GM18868 (cell line): Measurements from ENCODE around the gene TNNT3.

Experiments
- ATAC-seq: cut with Tn5 transposase; IDR thresholded peaks from one replicate; pipeline ENCODE4 v1.9.1; 2021; ENCODE audit warnings: mild to moderate bottlenecking, moderate library complexity; ENCODE audit not compliant: unreplicated experiment

The TNNT3 gene

GRCh38 chr11:1982873-1983600 is 63.5 kb downstream of the TNNT3 start:
- no peak for ATAC-seq

GRCh38 chr11:1983601-1983961 is 64.1 kb downstream of the TNNT3 start:
- ATAC-seq, result no peak

DNA sequence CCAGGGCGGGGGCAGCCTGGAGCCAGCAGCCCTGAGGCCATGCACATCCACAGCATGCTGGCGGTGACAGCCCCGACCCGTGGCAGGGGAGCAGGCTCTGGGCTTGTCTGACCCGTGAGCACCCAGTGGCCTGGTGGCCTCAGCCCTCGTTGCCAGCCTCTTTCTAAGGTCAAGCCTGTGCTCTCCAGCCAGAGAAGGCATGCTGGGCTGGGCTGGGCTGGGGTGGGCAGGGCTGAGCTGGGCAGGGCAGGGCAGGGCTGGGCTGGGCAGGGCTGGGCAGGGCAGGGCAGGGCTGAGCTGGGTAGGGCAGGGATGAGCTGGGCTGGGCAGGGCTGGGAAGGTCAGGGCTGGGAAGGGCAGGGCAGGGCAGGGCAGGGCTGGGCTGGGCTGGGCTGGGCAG is 67.5 kb downstream of the TNNT3 start:
- no peak for ATAC-seq

- no peak for ATAC-seq
Measured at GRCh38 chr11:1988174-1988573, 68.7 kb downstream of the TNNT3 start.
